ENCODE measurements around the gene KRR1.
"Not testable (repeated sequence)": the region's sequence is repeated elsewhere in the genome, so short reads cannot be mapped to it uniquely, and the experiment has no call there.

KRR1 gene

DNA sequence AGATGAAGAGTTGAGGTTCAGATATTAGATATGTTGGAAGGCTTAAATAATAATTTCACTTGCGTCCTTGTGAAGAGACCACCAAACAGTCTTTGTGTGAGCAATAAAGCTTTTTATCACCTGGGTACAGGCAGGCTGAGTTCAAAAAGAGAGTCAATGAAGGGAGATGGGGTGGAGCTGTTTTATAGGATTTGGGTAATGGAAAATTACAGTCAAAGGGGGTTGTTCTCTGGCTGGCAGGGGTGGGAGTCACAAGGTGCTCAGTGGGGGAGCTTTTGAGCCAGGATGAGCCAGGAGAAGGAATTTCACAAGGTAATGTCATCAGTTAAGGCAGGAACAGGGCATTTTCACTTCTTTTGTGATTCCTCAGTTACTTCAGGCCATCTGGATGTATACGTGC is 27.0 kb downstream of the KRR1 start:
- not testable (repeated sequence) for H3K9ac ChIP-seq (ENCODE audit: low read length); H3K4me3 ChIP-seq (ENCODE audit: low read length); H3K27me3 ChIP-seq (ENCODE audit: control insufficient read depth, insufficient read depth, low read length); H3K36me3 ChIP-seq (ENCODE audit: control insufficient read depth, low read depth, low read length); H3K9me3 ChIP-seq (ENCODE audit: control insufficient read depth, low read depth, low read length); H3K27ac ChIP-seq (ENCODE audit: low read length)
- H3K4me1 ChIP-seq (ENCODE audit: control insufficient read depth, low read depth, low read length): peaks cover 14% of the 10 kb centered on the region

DNA sequence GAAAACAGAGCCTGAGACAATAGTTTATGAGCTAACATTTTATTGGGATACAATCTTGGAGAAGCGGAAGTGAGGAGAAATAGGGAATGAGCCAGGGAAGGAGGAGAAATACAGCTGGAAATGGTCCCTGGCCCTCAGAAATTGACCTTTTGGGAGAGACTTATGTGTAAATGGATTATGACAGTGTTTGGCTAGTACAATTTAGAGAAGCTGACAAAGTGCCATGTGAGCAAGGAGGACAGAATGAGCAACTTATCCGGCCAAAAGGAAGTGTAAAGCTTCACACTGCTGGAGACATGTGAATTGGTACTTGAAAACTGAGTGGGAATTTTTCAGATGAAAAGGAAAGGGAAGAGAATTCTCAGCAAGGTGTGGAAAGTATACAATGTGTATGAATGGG is 28.0 kb downstream of the KRR1 start:
- H3K27ac ChIP-seq (ENCODE audit: low read length): no peak overlapping the region
- peaks cover 14% of the 10 kb centered on the region for H3K4me1 ChIP-seq (ENCODE audit: control insufficient read depth, low read depth, low read length)
- no peaks in the 10 kb centered on the region for H3K36me3 ChIP-seq (ENCODE audit: control insufficient read depth, low read depth, low read length)
- no peak overlapping the region for H3K9ac ChIP-seq (ENCODE audit: low read length)
- no peaks in the 10 kb centered on the region for H3K27me3 ChIP-seq (ENCODE audit: control insufficient read depth, insufficient read depth, low read length)
- H3K4me3 ChIP-seq (ENCODE audit: low read length): no peak overlapping the region
- no peaks in the 10 kb centered on the region for H3K9me3 ChIP-seq (ENCODE audit: control insufficient read depth, low read depth, low read length)

DNA sequence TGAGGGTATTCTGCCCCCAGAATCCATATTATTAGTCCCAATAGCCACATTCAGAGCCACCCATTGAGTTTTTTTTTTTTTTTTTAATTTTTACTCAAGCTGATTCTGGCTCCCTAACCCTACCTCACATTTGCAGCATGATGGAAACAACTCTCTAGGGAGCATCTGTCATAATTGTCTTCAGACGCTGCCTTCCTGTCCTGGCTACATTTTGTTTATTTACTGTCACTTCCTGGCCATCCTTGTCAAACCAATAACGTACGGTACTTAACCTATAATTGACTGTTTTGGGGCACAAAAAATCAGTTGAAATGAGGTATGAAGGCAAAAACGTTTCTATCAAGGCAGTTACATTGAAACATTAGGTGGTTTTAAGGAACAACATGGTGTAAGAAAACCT is 28.8 kb downstream of the KRR1 start:
- H3K4me3 ChIP-seq (ENCODE audit: low read length): no peak overlapping the region
- H3K36me3 ChIP-seq (ENCODE audit: control insufficient read depth, low read depth, low read length): no peaks in the 10 kb centered on the region
- H3K9me3 ChIP-seq (ENCODE audit: control insufficient read depth, low read depth, low read length): no peaks in the 10 kb centered on the region
- no peak overlapping the region for H3K27ac ChIP-seq (ENCODE audit: low read length)
- H3K4me1 ChIP-seq (ENCODE audit: control insufficient read depth, low read depth, low read length): peaks cover 14% of the 10 kb centered on the region
- H3K9ac ChIP-seq (ENCODE audit: low read length): no peak overlapping the region
- H3K27me3 ChIP-seq (ENCODE audit: control insufficient read depth, insufficient read depth, low read length): no peaks in the 10 kb centered on the region

DNA sequence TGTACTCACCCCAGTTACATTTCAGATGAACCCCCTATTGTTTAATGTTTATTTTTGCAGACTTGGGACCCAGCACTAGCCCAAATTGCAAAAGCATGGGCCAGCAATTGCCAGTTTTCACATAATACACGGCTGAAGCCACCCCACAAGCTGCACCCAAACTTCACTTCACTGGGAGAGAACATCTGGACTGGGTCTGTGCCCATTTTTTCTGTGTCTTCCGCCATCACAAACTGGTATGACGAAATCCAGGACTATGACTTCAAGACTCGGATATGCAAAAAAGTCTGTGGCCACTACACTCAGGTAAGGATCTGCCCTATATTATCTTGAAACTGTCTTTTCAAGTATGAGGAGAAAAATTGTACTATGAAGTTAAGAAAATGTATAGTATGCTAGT is 29.6 kb downstream of the KRR1 start:
- Histone ChIP-seq H3K9ac (ENCODE audit: low read length) (no peak overlapping the region), H3K9me3 (ENCODE audit: control insufficient read depth, low read depth, low read length) (no peaks in the 10 kb centered on the region), H3K36me3 (ENCODE audit: control insufficient read depth, low read depth, low read length) (no peaks in the 10 kb centered on the region), H3K4me3 (ENCODE audit: low read length) (no peak overlapping the region), H3K4me1 (ENCODE audit: control insufficient read depth, low read depth, low read length) (peaks cover 14% of the 10 kb centered on the region), H3K27ac (ENCODE audit: low read length) (no peak overlapping the region), H3K27me3 (ENCODE audit: control insufficient read depth, insufficient read depth, low read length) (no peaks in the 10 kb centered on the region)

DNA sequence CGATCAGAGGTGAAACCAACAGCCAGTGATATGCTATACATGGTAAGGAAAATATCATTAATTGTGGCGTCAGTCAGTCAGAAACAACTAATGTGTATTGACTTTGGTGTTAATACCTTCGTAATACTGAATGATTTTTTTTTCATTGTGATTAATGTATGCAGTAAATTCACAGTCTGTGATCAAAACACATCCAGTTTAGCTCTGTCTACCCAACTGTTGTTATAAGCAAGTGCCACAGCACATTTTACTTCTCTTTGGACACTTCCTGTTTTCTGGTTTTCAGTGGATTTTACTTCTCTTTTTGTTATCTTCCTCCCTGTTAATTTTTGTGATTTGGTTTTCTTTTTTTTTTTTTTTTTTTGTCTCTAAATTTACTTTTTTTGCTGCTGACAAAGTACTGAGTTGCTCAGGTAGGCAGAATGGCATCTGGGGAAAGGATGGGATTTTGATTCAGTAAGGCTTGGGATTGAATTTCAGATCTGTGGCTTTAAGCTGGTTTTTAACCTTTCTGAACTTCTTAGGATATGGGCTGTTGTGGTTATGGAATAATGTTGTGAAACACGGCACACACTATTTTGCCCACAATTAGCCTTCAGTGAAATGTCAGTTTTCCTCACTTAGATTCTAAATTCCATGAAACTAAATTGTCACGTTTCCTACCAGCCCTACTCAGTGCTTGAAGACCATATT is 30.2 kb downstream of the KRR1 start:
- H3K9me3 ChIP-seq (ENCODE audit: control insufficient read depth, low read depth, low read length): no peaks in the 10 kb centered on the region
- H3K36me3 ChIP-seq (ENCODE audit: control insufficient read depth, low read depth, low read length): no peaks in the 10 kb centered on the region
- no peak overlapping the region for H3K4me3 ChIP-seq (ENCODE audit: low read length)
- no peak overlapping the region for H3K27ac ChIP-seq (ENCODE audit: low read length)
- H3K27me3 ChIP-seq (ENCODE audit: control insufficient read depth, insufficient read depth, low read length): no peaks in the 10 kb centered on the region
- H3K4me1 ChIP-seq (ENCODE audit: control insufficient read depth, low read depth, low read length): peaks cover 14% of the 10 kb centered on the region
- no peak overlapping the region for H3K9ac ChIP-seq (ENCODE audit: low read length)

DNA sequence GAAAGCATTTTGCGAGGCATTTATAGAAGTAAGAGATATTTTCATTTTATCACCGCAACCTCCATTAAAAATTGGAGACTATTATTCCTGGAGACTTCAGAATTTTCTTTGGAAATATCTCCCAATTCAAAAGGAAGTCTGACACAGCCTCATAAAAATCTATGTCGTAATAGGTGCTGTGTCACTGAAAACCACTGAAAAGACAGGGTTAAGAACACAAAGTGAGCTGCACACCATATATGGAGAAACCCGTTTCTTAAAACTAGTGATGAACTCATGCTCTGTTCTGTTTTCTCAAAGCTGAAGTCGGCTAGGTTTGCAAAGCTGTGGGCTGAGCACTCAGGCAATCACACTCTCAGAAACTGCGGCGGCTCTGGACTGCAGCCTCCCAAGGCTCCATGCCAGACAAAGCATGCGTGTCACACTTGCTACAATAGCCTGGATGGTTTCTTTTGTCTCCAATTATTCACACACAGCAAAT is 30.9 kb downstream of the KRR1 start, which contains the start of gene GLIPR1:
Gene GLIPR1 (plus strand): TSS at position 287 of the 481 bp plus-strand sequence. CDS start 126 bp downstream, at position 413.
- Histone ChIP-seq H3K9ac (ENCODE audit: low read length) (no peak within 1 kb of the TSS), H3K27me3 (ENCODE audit: control insufficient read depth, insufficient read depth, low read length) (no peaks in the 10 kb centered on the region), H3K9me3 (ENCODE audit: control insufficient read depth, low read depth, low read length) (no peaks in the 10 kb centered on the region), H3K27ac (ENCODE audit: low read length) (no peak within 1 kb of the TSS), H3K4me1 (ENCODE audit: control insufficient read depth, low read depth, low read length) (peaks cover 14% of the 10 kb centered on the region), H3K36me3 (ENCODE audit: control insufficient read depth, low read depth, low read length) (no peaks in the 10 kb centered on the region), H3K4me3 (ENCODE audit: low read length) (no peak within 1 kb of the TSS)

DNA sequence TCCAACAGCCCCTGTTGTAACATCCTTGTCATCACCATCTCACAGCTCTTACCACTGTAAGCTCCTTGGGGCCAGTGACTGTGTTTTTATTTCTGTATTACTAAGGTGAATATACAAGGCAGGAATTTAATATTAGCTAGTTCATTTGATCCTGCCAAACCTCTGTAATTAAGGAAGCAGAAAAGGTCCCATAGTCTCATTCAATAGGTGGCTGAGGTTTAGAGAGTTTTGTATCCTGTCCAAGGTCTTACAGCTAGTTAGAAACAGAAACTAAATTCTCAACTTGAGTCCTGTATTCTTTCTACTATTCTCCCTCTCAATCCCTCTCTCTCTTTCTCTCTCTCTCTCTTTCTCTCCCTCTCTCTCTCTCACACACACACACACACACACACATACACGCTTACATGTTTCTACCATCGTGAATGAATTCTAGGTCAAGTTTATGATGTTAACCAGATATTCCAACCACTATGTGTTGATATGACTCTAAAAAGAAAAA is 31.4 kb downstream of the KRR1 start:
- H3K27ac ChIP-seq (ENCODE audit: low read length): no peak overlapping the region
- H3K27me3 ChIP-seq (ENCODE audit: control insufficient read depth, insufficient read depth, low read length): no peaks in the 10 kb centered on the region
- no peaks in the 10 kb centered on the region for H3K9me3 ChIP-seq (ENCODE audit: control insufficient read depth, low read depth, low read length)
- H3K9ac ChIP-seq (ENCODE audit: low read length): no peak overlapping the region
- H3K4me1 ChIP-seq (ENCODE audit: control insufficient read depth, low read depth, low read length): peaks cover 12% of the 10 kb centered on the region
- H3K4me3 ChIP-seq (ENCODE audit: low read length): no peak overlapping the region
- H3K36me3 ChIP-seq (ENCODE audit: control insufficient read depth, low read depth, low read length): no peaks in the 10 kb centered on the region

DNA sequence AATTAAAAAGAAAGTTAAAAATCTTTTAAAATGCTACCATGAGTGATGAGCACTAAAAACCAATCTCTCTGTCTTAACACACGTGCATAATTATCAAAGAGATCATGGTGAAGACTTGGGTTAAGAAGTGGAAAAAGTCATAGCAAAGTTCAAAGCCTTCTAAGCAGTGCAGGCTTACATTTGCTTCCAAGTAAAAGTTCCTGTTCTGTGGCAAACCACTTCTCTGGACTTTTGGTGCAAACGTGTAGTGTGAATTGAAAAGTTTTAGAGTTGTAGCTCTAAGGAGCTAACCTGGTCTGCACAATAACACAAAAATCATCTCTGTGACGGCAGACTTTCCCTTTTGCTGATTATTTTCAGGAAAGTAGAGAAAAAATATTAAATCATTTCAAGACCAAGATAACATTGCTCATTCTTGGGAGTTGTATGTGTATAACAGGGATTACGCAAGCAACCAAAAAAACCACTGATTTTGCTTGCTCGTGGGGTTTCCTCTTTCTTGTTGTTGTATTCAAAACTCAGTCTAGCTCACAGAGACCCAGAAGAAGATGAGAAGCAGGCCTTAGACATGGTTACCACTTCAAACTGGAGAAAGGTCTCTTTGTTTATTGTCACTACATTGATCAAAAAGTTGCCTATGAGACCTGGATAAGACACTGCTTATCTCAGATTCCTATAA is 33.2 kb downstream of the KRR1 start:
- H3K9me3 ChIP-seq (ENCODE audit: control insufficient read depth, low read depth, low read length): no peaks in the 10 kb centered on the region
- H3K27me3 ChIP-seq (ENCODE audit: control insufficient read depth, insufficient read depth, low read length): no peaks in the 10 kb centered on the region
- no peaks in the 10 kb centered on the region for H3K4me1 ChIP-seq (ENCODE audit: control insufficient read depth, low read depth, low read length)
- H3K4me3 ChIP-seq (ENCODE audit: low read length): no peak overlapping the region
- no peaks in the 10 kb centered on the region for H3K36me3 ChIP-seq (ENCODE audit: control insufficient read depth, low read depth, low read length)
- no peak overlapping the region for H3K9ac ChIP-seq (ENCODE audit: low read length)
- H3K27ac ChIP-seq (ENCODE audit: low read length): no peak overlapping the region

DNA sequence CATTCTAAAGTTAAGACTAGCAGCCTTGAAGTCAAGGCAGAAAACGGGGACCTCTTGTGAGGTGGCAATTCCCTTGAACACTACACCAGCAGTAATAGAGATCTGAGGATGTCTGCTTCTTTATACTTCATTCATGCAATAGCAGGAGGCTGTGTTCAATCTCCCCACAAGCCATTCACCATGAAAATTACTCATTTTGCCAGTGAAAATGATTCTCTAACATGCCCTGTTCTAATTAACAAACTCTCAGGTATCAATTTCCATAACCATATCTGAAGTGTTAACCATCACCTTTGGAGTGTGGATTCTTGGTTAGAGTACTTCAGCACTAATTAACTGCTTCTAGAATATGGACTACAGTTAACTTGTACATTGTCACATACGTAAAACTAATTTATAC is 34.3 kb downstream of the KRR1 start:
- H3K4me3 ChIP-seq (ENCODE audit: low read length): no peak overlapping the region

DNA sequence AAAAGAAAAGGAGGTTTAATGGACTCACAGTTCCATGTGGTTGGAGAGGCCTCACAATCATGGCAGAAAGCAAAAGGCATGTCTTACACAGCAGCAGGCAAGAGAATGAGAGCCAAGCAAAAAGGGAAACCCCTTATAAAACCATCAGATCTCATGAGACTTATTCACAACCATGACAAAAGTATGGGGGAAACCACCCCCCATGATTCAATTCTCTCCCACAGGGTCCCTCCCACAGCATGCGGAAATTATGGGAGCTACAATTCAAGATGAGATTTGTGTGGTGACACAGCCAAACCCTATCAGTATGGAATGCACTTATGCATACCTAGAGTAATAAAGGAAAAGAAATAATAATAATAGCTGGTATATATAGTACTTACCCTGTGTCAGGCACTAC is 35.3 kb downstream of the KRR1 start:
- Histone ChIP-seq H3K4me1 (ENCODE audit: control insufficient read depth, low read depth, low read length) (no peaks in the 10 kb centered on the region), H3K36me3 (ENCODE audit: control insufficient read depth, low read depth, low read length) (no peaks in the 10 kb centered on the region), H3K4me3 (ENCODE audit: low read length) (no peak overlapping the region), H3K9ac (ENCODE audit: low read length) (no peak overlapping the region), H3K27me3 (ENCODE audit: control insufficient read depth, insufficient read depth, low read length) (no peaks in the 10 kb centered on the region), H3K27ac (ENCODE audit: low read length) (no peak overlapping the region), H3K9me3 (ENCODE audit: control insufficient read depth, low read depth, low read length) (no peaks in the 10 kb centered on the region)

More for the DNA sequence above, 34.3 kb downstream of the KRR1 start:
- Histone ChIP-seq H3K36me3 (ENCODE audit: control insufficient read depth, low read depth, low read length) (no peaks in the 10 kb centered on the region), H3K27ac (ENCODE audit: low read length) (no peak overlapping the region), H3K9me3 (ENCODE audit: control insufficient read depth, low read depth, low read length) (no peaks in the 10 kb centered on the region), H3K9ac (ENCODE audit: low read length) (no peak overlapping the region), H3K4me1 (ENCODE audit: control insufficient read depth, low read depth, low read length) (no peaks in the 10 kb centered on the region), H3K27me3 (ENCODE audit: control insufficient read depth, insufficient read depth, low read length) (no peaks in the 10 kb centered on the region)

DNA sequence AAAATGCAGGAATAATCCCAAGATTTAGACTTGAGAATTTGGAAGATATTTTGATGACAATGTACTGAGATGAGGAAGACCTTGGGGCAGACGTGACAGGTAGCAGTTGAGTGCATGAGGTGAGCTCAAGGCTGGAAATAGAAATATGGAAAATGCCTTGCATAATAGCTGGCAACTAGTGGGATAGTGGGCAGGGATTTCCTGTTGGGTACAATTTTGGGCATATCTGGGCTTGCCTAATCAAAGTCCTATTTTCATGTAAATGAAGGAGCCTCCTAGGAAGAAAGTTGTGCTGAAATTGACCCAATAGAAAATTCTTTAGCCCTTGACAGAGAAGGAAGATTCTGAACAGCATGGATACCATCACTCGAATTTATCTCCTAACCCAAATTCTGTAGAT is 37.3 kb downstream of the KRR1 start:
- no peaks in the 10 kb centered on the region for H3K27me3 ChIP-seq (ENCODE audit: control insufficient read depth, insufficient read depth, low read length)
- H3K36me3 ChIP-seq (ENCODE audit: control insufficient read depth, low read depth, low read length): no peaks in the 10 kb centered on the region
- H3K9ac ChIP-seq (ENCODE audit: low read length): no peak overlapping the region
- H3K4me1 ChIP-seq (ENCODE audit: control insufficient read depth, low read depth, low read length): no peaks in the 10 kb centered on the region
- H3K9me3 ChIP-seq (ENCODE audit: control insufficient read depth, low read depth, low read length): no peaks in the 10 kb centered on the region
- H3K4me3 ChIP-seq (ENCODE audit: low read length): no peak overlapping the region
- no peak overlapping the region for H3K27ac ChIP-seq (ENCODE audit: low read length)

Measured in iPS-18a (cell line).